Fibroblast of lung (primary cell): ENCODE data around the gene MLIP. TPM values are rescaled to one million over a fixed set of nuclear protein-coding genes. Genes with fewer than 3 reads are reported as not detected.

ENCODE experiments used
- DNase-seq, 2 donors: peaks; one replicate each; pipeline versions ENCODE4 v3.0.0 to v3.0.0-alpha.2; 2010; ENCODE audit warnings: low read depth in 2 of 2
- H2AFZ ChIP-seq: 2 replicates; pipeline ENCODE4 v1.5.1; 2012; ENCODE audit warnings: low read length, control low read depth, inconsistent platforms
- H3K27ac ChIP-seq: 2 replicates; pipeline ENCODE4 v1.5.1; 2011; ENCODE audit warnings: low read length, control low read depth; ENCODE audit not compliant: insufficient read depth
- H3K27me3 ChIP-seq: 2 replicates; pipeline ENCODE4 v1.5.1; 2011; ENCODE audit warnings: mild to moderate bottlenecking, low read length; ENCODE audit not compliant: control insufficient read depth, insufficient read depth
- H3K36me3 ChIP-seq: 2 replicates; pipeline ENCODE4 v1.5.1; 2011; ENCODE audit warnings: low read length; ENCODE audit not compliant: control insufficient read depth, insufficient read depth
- H3K4me1 ChIP-seq: 2 replicates; pipeline ENCODE4 v1.5.1; 2011; ENCODE audit warnings: low read length; ENCODE audit not compliant: control insufficient read depth, insufficient read depth; ENCODE audit errors: extremely low read depth
- H3K4me2 ChIP-seq: 2 replicates; pipeline ENCODE4 v1.5.1; 2011; ENCODE audit warnings: low read length, control low read depth; ENCODE audit not compliant: insufficient read depth; ENCODE audit errors: extremely low read depth
- H3K4me3 ChIP-seq, 4 experiments: fragments of 200-600 bp in 1 of 4; sonication (generic) in 1 of 4; replicated peaks in 1 of 4; 2 replicates each; pipeline ENCODE4 v1.5.1; 2011 to 2016; ENCODE audit warnings: low read length in 4 of 4, low read depth in 3 of 4, mild to moderate bottlenecking in 3 of 4, control low read depth in 2 of 4, inconsistent platforms in 1 of 4, mixed read lengths in 1 of 4; ENCODE audit not compliant: insufficient read depth in 1 of 4; ENCODE audit errors: control extremely low read depth in 1 of 4
- H3K79me2 ChIP-seq: 2 replicates; pipeline ENCODE4 v1.5.1; 2012; ENCODE audit warnings: mild to moderate bottlenecking, low read length, inconsistent platforms; ENCODE audit not compliant: control insufficient read depth, insufficient read depth
- H3K9ac ChIP-seq: 2 replicates; pipeline ENCODE4 v1.5.1; 2011; ENCODE audit warnings: mild to moderate bottlenecking, low read length, control low read depth; ENCODE audit not compliant: insufficient read depth
- H3K9me3 ChIP-seq: 2 replicates; pipeline ENCODE4 v1.5.1; 2012; ENCODE audit warnings: low read depth, low read length; ENCODE audit not compliant: control insufficient read depth, insufficient read depth
- H4K20me1 ChIP-seq: 2 replicates; pipeline ENCODE4 v1.5.1; 2011; ENCODE audit warnings: low read length; ENCODE audit not compliant: control insufficient read depth, insufficient read depth; ENCODE audit errors: extremely low read depth
- CTCF ChIP-seq, 2 donors: IDR thresholded peaks in 1 of 2; conservative IDR thresholded peaks in 1 of 2; 1 replicate in 1 of 2; 2 replicates in 1 of 2; pipeline ENCODE4 v1.5.1; 2011 to 2012; ENCODE audit warnings: low read length in 2 of 2, control low read depth in 1 of 2, inconsistent platforms in 1 of 2, low read depth in 1 of 2, mild to moderate bottlenecking in 1 of 2
- EZH2 ChIP-seq: IDR thresholded peaks from 2 replicates; pipeline ENCODE4 v1.5.1; 2012; ENCODE audit warnings: low read length, control low read depth, mild to moderate bottlenecking; ENCODE audit errors: missing control alignments
- polyA plus RNA-seq, 2 donors: library from polyadenylated mRNA; depleted of rRNA in 1 of 2; stranded (reverse) in 1 of 2; unstranded in 1 of 2; fragments of >200 nt; gene quantifications; 2 replicates each; pipeline ENCODE4 v1.2.1, GENCODE V29; 2011 to 2012; ENCODE audit warnings: missing spikeins in 1 of 2
- total RNA-seq: library from RNA; depleted of rRNA; stranded (reverse); fragments of >200 nt; gene quantifications from 2 replicates; pipeline ENCODE4 v1.2.1, GENCODE V29; 2014

Gene MLIP
- total and polyA plus RNA-seq, 2 donors (not counting 1 experiment from before 2014, with no cell fraction given) = 0.07 TPM; not detected in 1

GRCh38 chr6:54299542-54300269, 188.5 kb downstream of the MLIP start:
- no peak overlapping the region for H3K4me3 ChIP-seq
- H2AFZ ChIP-seq = no peak overlapping the region
- H4K20me1 ChIP-seq = no peaks in the 10 kb centered on the region
- H3K4me2 ChIP-seq = no peak overlapping the region
- TF ChIP-seq CTCF (conservative IDR thresholded peaks at IDR 0.05 in 1 of 2, IDR thresholded peaks at IDR 0.05 in 1 of 2; ENCODE audit: low read depth in 1 of 2, low read length in 2 of 2) (no peak), EZH2 (no peak)
- H3K27me3 ChIP-seq = no peaks in the 10 kb centered on the region
- H3K79me2 ChIP-seq = no peaks in the 10 kb centered on the region
- no peak overlapping the region for H3K9ac ChIP-seq
- no peaks in the 10 kb centered on the region for H3K36me3 ChIP-seq
- no peak overlapping the region for H3K27ac ChIP-seq
- H3K4me1 ChIP-seq = peaks cover 2% of the 10 kb centered on the region
- no peaks in the 10 kb centered on the region for H3K9me3 ChIP-seq
- DNase-seq = peak in 1 of 2 donors; percentile 53

- Histone ChIP-seq H3K36me3 (no peaks in the 10 kb centered on the region), H3K79me2 (no peaks in the 10 kb centered on the region), H3K4me3 (no peak overlapping the region), H3K9ac (no peak overlapping the region), H4K20me1 (no peaks in the 10 kb centered on the region), H3K4me1 (peaks cover 2% of the 10 kb centered on the region), H3K4me2 (no peak overlapping the region), H3K27me3 (no peaks in the 10 kb centered on the region), H2AFZ (no peak overlapping the region), H3K9me3 (no peaks in the 10 kb centered on the region), H3K27ac (no peak overlapping the region)
- TF ChIP-seq EZH2 = no peak
- no peak for TF ChIP-seq CTCF (conservative IDR thresholded peaks at IDR 0.05 in 1 of 2, IDR thresholded peaks at IDR 0.05 in 1 of 2; ENCODE audit: low read depth in 1 of 2, low read length in 2 of 2)
- no peak for DNase-seq
Observed at GRCh38 chr6:54301770-54302169, 190.5 kb downstream of the MLIP start.

GRCh38 chr6:54307439-54307910, 196.2 kb downstream of the MLIP start:
- Histone ChIP-seq H3K4me3 (no peak overlapping the region), H3K9me3 (no peaks in the 10 kb centered on the region), H3K79me2 (no peaks in the 10 kb centered on the region), H3K9ac (no peak overlapping the region), H4K20me1 (no peaks in the 10 kb centered on the region), H3K36me3 (no peaks in the 10 kb centered on the region), H3K27me3 (no peaks in the 10 kb centered on the region), H3K4me1 (no peaks in the 10 kb centered on the region), H3K27ac (no peak overlapping the region), H3K4me2 (no peak overlapping the region), H2AFZ (no peak overlapping the region)
- no peak for DNase-seq
- no peak for TF ChIP-seq EZH2
- no peak for TF ChIP-seq CTCF (conservative IDR thresholded peaks at IDR 0.05 in 1 of 2, IDR thresholded peaks at IDR 0.05 in 1 of 2; ENCODE audit: low read depth in 1 of 2, low read length in 2 of 2)
